GM23338 (cell line): Measurements from ENCODE around the gene DGLUCY. TPM values are rescaled to one million over a fixed set of nuclear protein-coding genes. Genes with fewer than 3 reads are reported as not detected.

ENCODE experiments used
- ATAC-seq: fragments of 200-7000 bp; cut with Tn5 transposase; 3 replicates; pipeline ENCODE4 v1.9.1; 2020
- DNase-seq: peaks from one replicate; pipeline ENCODE4 v3.0.0-alpha.2; 2015; ENCODE audit warnings: low spot score
- H2AFZ ChIP-seq: fragments of 200-600 bp; sonication (generic); 2 replicates; pipeline ENCODE4 v1.8.0; 2016; ENCODE audit warnings: antibody characterized with exemption, mild to moderate bottlenecking, moderate library complexity
- H3F3A ChIP-seq: fragments of 200-600 bp; sonication (generic); replicated peaks from 2 replicates; pipeline ENCODE4 v1.8.0; 2017; ENCODE audit warnings: antibody characterized with exemption, mixed run types, low read depth
- H3K27ac ChIP-seq: fragments of 200-600 bp; sonication (generic); 2 replicates; pipeline ENCODE4 v1.6.1; 2016; ENCODE audit warnings: low read depth
- H3K27me3 ChIP-seq: fragments of 200-600 bp; sonication (generic); 2 replicates; pipeline ENCODE4 v1.8.0; 2016; ENCODE audit warnings: mild to moderate bottlenecking, mixed run types, moderate library complexity; ENCODE audit not compliant: insufficient read depth
- H3K36me3 ChIP-seq: fragments of 200-600 bp; sonication (generic); 2 replicates; pipeline ENCODE4 v1.8.0; 2016; ENCODE audit warnings: mild to moderate bottlenecking; ENCODE audit not compliant: insufficient read depth
- H3K4me1 ChIP-seq: fragments of 200-600 bp; sonication (generic); 2 replicates; pipeline ENCODE4 v1.8.0; 2016; ENCODE audit warnings: mild to moderate bottlenecking, moderate library complexity; ENCODE audit not compliant: insufficient read depth
- H3K4me2 ChIP-seq: fragments of 200-600 bp; sonication (generic); 2 replicates; pipeline ENCODE4 v1.7.1; 2017; ENCODE audit warnings: mixed run types
- H3K4me3 ChIP-seq: fragments of 200-600 bp; sonication (generic); 2 replicates; pipeline ENCODE4 v1.6.1; 2016; ENCODE audit warnings: mixed run types
- H3K79me2 ChIP-seq: fragments of 200-600 bp; sonication (generic); replicated peaks from 2 replicates; pipeline ENCODE4 v1.8.0; 2017; ENCODE audit warnings: mild to moderate bottlenecking; ENCODE audit not compliant: insufficient read depth
- H3K9me2 ChIP-seq: fragments of 200-600 bp; sonication (generic); 2 replicates; pipeline ENCODE4 v1.8.0; 2017; ENCODE audit not compliant: insufficient read depth
- H4K20me1 ChIP-seq: fragments of 200-600 bp; sonication (generic); replicated peaks from 2 replicates; pipeline ENCODE4 v1.8.0; 2017; ENCODE audit warnings: mild to moderate bottlenecking; ENCODE audit not compliant: insufficient read depth
- H3K27ac Mint-ChIP-seq: 2 replicates; pipeline ENCODE4 v1.8.0; 2020; ENCODE audit warnings: inconsistent platforms, mild to moderate bottlenecking, moderate library complexity, mixed read lengths
- H3K27me3 Mint-ChIP-seq: 3 replicates; pipeline ENCODE4 v1.8.0; 2022; ENCODE audit warnings: low read depth, mild to moderate bottlenecking, moderate library complexity, mixed read lengths, inconsistent platforms; ENCODE audit not compliant: insufficient read depth, poor library complexity
- H3K36me3 Mint-ChIP-seq: 3 replicates; pipeline ENCODE4 v1.8.0; 2021; ENCODE audit warnings: low read depth, mild to moderate bottlenecking, inconsistent platforms, moderate library complexity, mixed read lengths
- H3K4me1 Mint-ChIP-seq: 3 replicates; pipeline ENCODE4 v1.8.0; 2020; ENCODE audit warnings: mild to moderate bottlenecking, inconsistent platforms, mixed read lengths
- H3K4me3 Mint-ChIP-seq: 3 replicates; pipeline ENCODE4 v1.8.0; 2021; ENCODE audit warnings: moderate library complexity, mild to moderate bottlenecking, inconsistent platforms, mixed read lengths
- H3K9me3 Mint-ChIP-seq: 3 replicates; pipeline ENCODE4 v1.8.0; 2020; ENCODE audit warnings: moderate library complexity, mild to moderate bottlenecking, inconsistent platforms, mixed read lengths
- CREB1 ChIP-seq: fragments of 250-450 bp; sonication (Bioruptor Pico); IDR thresholded peaks from 2 replicates; pipeline ENCODE4 v1.5.0; 2020; ENCODE audit warnings: low read depth, mild to moderate bottlenecking, moderate library complexity
- CTCF ChIP-seq, 2 experiments: fragments of 200-600 bp in 1 of 2; sonication (generic) in 1 of 2; conservative IDR thresholded peaks; 2 replicates each; pipeline versions ENCODE4 v1.5.1 to v1.6.1; 2016 to 2017; ENCODE audit warnings: antibody characterized with exemption in 2 of 2, low read depth in 2 of 2, mild to moderate bottlenecking in 2 of 2, moderate library complexity in 1 of 2
- ETS1 ChIP-seq: IDR thresholded peaks from 2 replicates; pipeline ENCODE4 v1.6.1; 2016; ENCODE audit warnings: antibody characterized with exemption
- EZH2 ChIP-seq: fragments of 200-600 bp; sonication (generic); IDR thresholded peaks from one replicate; pipeline ENCODE4 v1.8.0; 2017; ENCODE audit warnings: antibody characterized with exemption, mild to moderate bottlenecking, low read depth; ENCODE audit not compliant: unreplicated experiment
- JUNB ChIP-seq: IDR thresholded peaks from one replicate; pipeline ENCODE4 v1.6.1; 2016; ENCODE audit warnings: antibody characterized with exemption; ENCODE audit not compliant: unreplicated experiment
- POLR2AphosphoS5 ChIP-seq: IDR thresholded peaks from 2 replicates; pipeline ENCODE4 v1.6.1; 2016; ENCODE audit warnings: antibody characterized with exemption, low read depth
- STAT1 ChIP-seq: IDR thresholded peaks from one replicate; pipeline ENCODE4 v1.6.1; 2016; ENCODE audit warnings: antibody characterized with exemption; ENCODE audit not compliant: unreplicated experiment
- ZNF114 ChIP-seq: fragments of 250-450 bp; sonication (Bioruptor Pico); IDR thresholded peaks from 2 replicates; pipeline ENCODE4 v1.5.0; 2020; ENCODE audit warnings: mild to moderate bottlenecking, moderate library complexity
- ZNF331 ChIP-seq: fragments of 250-450 bp; sonication (Bioruptor Pico); IDR thresholded peaks from 2 replicates; pipeline ENCODE4 v1.5.0; 2020; ENCODE audit warnings: low read depth, mild to moderate bottlenecking, moderate library complexity
- ZNF462 ChIP-seq: fragments of 250-450 bp; sonication (Bioruptor Pico); IDR thresholded peaks from 2 replicates; pipeline ENCODE4 v1.5.0; 2020; ENCODE audit warnings: mild to moderate bottlenecking, moderate library complexity
- polyA plus RNA-seq: library from polyadenylated mRNA; unstranded; fragments of >200 nt; fragmentation: Nextera tagmentation; extraction: Ambion mirVana; gene quantifications from 2 replicates; pipeline ENCODE4 v1.2.1, GENCODE V29; 2016
- total RNA-seq: library from RNA; depleted of rRNA; stranded (reverse); fragments of >200 nt; shearing (Covaris generic); gene quantifications from 2 replicates; pipeline ENCODE4 v1.2.3, GENCODE V29; 2014
- TF ChIP-seq, protein P1 (sequence below): IDR thresholded peaks from one replicate; pipeline ENCODE4 v1.6.1; 2018; ENCODE audit warnings: antibody characterized with exemption; ENCODE audit not compliant: unreplicated experiment

DGLUCY gene
- total and polyA plus RNA-seq, 2 experiments from 2014 or later = 14.6 to 31.6 TPM

- no peak for TF ChIP-seq ZNF462 (CRISPR knock-in tag)
Measured at GRCh38 chr14:91269076-91269991, 155.5 kb downstream of the DGLUCY start (continued).

DNA sequence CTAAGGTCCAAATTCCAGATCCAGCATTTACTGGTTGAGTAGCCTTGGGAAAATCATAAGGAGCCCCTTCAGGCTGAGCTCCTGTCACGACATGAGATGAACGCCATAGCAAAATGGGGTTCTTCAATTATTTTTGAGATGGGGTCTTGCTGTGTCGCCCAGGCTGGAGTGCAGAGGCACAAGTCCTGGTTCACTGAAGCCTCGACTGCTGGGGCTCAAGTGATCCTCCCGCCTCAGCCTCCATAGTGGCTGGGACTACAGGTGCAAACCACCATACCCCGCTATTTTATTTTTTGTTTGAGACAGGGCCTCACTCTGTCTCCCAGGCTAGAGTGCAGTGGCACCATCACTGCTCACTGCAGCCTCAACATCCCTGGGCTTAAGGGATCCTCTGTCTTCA lies 156.3 kb downstream of the DGLUCY start:
- Histone ChIP-seq H4K20me1 (no peaks in the 10 kb centered on the region), H3K27me3 (peaks cover 10% of the 10 kb centered on the region), H3K36me3 (no peaks in the 10 kb centered on the region), H3K9me2 (no peaks in the 10 kb centered on the region), H3K27ac (no peak overlapping the region), H3K79me2 (no peaks in the 10 kb centered on the region), H3K4me3 (no peak overlapping the region), H3K4me1 (no peaks in the 10 kb centered on the region), H3F3A (no peaks in the 10 kb centered on the region), H2AFZ (no peak overlapping the region), H3K4me2 (no peak overlapping the region)
- H3K36me3 Mint-ChIP-seq = peaks cover 5% of the 10 kb centered on the region; the same call in 2 of the 3 replicates
- ATAC-seq (no peak), DNase-seq (no peak)
- peaks cover 8% of the 10 kb centered on the region for H3K27me3 Mint-ChIP-seq
- no peaks in the 10 kb centered on the region; the same call in 2 of the 3 replicates for H3K9me3 Mint-ChIP-seq
- H3K4me1 Mint-ChIP-seq = peaks cover 2% of the 10 kb centered on the region; the same call in 1 of the 3 replicates
- no peak overlapping the region for H3K27ac Mint-ChIP-seq
- no peak overlapping the region for H3K4me3 Mint-ChIP-seq
- TF ChIP-seq POLR2AphosphoS5 (no peak), STAT1 (no peak), CREB1 (CRISPR knock-in tag) (no peak), ZNF114 (CRISPR knock-in tag) (no peak), ETS1 (no peak), JUNB (no peak), ZNF331 (CRISPR knock-in tag) (no peak), EZH2 (no peak), CTCF (conservative IDR thresholded peaks at IDR 0.05; ENCODE audit: low read depth in 2 of 2) (no peak)
- TF ChIP-seq, protein P1, sequence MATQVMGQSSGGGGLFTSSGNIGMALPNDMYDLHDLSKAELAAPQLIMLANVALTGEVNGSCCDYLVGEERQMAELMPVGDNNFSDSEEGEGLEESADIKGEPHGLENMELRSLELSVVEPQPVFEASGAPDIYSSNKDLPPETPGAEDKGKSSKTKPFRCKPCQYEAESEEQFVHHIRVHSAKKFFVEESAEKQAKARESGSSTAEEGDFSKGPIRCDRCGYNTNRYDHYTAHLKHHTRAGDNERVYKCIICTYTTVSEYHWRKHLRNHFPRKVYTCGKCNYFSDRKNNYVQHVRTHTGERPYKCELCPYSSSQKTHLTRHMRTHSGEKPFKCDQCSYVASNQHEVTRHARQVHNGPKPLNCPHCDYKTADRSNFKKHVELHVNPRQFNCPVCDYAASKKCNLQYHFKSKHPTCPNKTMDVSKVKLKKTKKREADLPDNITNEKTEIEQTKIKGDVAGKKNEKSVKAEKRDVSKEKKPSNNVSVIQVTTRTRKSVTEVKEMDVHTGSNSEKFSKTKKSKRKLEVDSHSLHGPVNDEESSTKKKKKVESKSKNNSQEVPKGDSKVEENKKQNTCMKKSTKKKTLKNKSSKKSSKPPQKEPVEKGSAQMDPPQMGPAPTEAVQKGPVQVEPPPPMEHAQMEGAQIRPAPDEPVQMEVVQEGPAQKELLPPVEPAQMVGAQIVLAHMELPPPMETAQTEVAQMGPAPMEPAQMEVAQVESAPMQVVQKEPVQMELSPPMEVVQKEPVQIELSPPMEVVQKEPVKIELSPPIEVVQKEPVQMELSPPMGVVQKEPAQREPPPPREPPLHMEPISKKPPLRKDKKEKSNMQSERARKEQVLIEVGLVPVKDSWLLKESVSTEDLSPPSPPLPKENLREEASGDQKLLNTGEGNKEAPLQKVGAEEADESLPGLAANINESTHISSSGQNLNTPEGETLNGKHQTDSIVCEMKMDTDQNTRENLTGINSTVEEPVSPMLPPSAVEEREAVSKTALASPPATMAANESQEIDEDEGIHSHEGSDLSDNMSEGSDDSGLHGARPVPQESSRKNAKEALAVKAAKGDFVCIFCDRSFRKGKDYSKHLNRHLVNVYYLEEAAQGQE = no peak
